SK-N-SH treated with all-trans-retinoic acid at 6 μM for 48 hours (cell line): ENCODE measurements around the gene OXNAD1.

Source experiments
- BACH2 ChIP-seq: fragments of 250-450 bp; sonication (Bioruptor Pico); IDR thresholded peaks from 2 replicates; pipeline ENCODE4 v1.9.0; 2021; ENCODE audit warnings: mild to moderate bottlenecking, borderline replicate concordance
- CSDC2 ChIP-seq: fragments of 250-450 bp; sonication (Bioruptor Pico); IDR thresholded peaks from 2 replicates; pipeline ENCODE4 v1.5.0; 2020; ENCODE audit warnings: mild to moderate bottlenecking, moderate library complexity
- CSRNP3 ChIP-seq: fragments of 250-450 bp; sonication (Bioruptor Pico); IDR thresholded peaks from 2 replicates; pipeline ENCODE4 v1.5.1; 2021; ENCODE audit warnings: mild to moderate bottlenecking, moderate library complexity
- TOX ChIP-seq: fragments of 250-450 bp; sonication (Bioruptor Pico); IDR thresholded peaks from 2 replicates; pipeline ENCODE4 v1.8.0; 2021; ENCODE audit warnings: mild to moderate bottlenecking, moderate library complexity, borderline replicate concordance
- ZFP30 ChIP-seq: fragments of 450-650 bp; formaldehyde crosslinking; IDR thresholded peaks from 2 replicates; pipeline ENCODE4 v1.5.0; 2022; ENCODE audit warnings: mild to moderate bottlenecking, moderate library complexity

DNA sequence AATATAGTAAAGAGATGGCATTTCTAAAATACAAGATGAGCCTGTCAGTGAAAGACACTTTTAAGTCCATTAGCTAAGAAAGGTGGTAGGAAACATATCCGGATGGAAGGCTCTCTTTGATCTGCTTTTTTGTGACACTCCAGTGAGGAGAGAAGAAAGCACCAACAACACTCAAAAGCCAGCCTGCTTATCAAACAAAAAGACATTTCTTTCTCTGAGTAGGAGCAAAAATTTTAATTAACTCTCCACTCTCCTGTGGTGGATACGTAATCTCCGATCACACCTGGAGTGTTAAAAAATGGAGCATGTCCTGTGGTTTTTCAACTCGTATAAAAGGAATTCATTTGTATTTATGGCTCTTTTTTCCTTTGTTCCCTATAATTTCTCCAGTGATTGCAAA is 65.3 kb downstream of the OXNAD1 start:
- TF ChIP-seq ZFP30 (no peak), TOX (CRISPR knock-in tag) (no peak), CSDC2 (CRISPR knock-in tag) (no peak), CSRNP3 (CRISPR knock-in tag) (no peak), BACH2 (CRISPR knock-in tag) (no peak)
